ENCODE results near the gene ACOT11.

ACOT11 gene

GRCh38 chr1:54538538-54538937 lies 9.5 kb upstream of the ACOT11 start:
- no peak for DNase-seq

GRCh38 chr1:54540582-54541295 lies 7.3 kb upstream of the ACOT11 start:
- DNase-seq, result no peak

GRCh38 chr1:54542120-54542961 lies 5.7 kb upstream of the ACOT11 start:
- DNase-seq, result no peak

GRCh38 chr1:54542962-54543539 lies 5.0 kb upstream of the ACOT11 start:
- no peak for DNase-seq

- DNase-seq, result no peak
Measured at GRCh38 chr1:54543729-54544496, 4.1 kb upstream of the ACOT11 start.

- no peak for DNase-seq
Measured at GRCh38 chr1:54545916-54546635, 2.0 kb upstream of the ACOT11 start.

GRCh38 chr1:54546651-54547401 lies 1.2 kb upstream of the ACOT11 start:
- no peak for DNase-seq

- DNase-seq, result no peak
Measured at GRCh38 chr1:54548389-54549044, 489 bp downstream of the ACOT11 start.

- no peak for DNase-seq
Measured at GRCh38 chr1:54549181-54549924, 1.3 kb downstream of the ACOT11 start.

GRCh38 chr1:54551891-54552290 lies 3.9 kb downstream of the ACOT11 start:
- DNase-seq, result no peak

GRCh38 chr1:54553602-54554313 lies 5.7 kb downstream of the ACOT11 start:
- no peak for DNase-seq

- DNase-seq, result no peak
Measured at GRCh38 chr1:54556110-54556509, 8.1 kb downstream of the ACOT11 start.

GRCh38 chr1:54557671-54558355 lies 9.8 kb downstream of the ACOT11 start:
- no peak for DNase-seq

- no peak for DNase-seq
Measured at GRCh38 chr1:54558434-54559030, 10.5 kb downstream of the ACOT11 start.

GRCh38 chr1:54559111-54559548 lies 11.1 kb downstream of the ACOT11 start:
- no peak for DNase-seq

- no peak for DNase-seq
Measured at GRCh38 chr1:54559771-54560231, 11.8 kb downstream of the ACOT11 start.

- no peak for DNase-seq
Measured at GRCh38 chr1:54564312-54565112, 16.5 kb downstream of the ACOT11 start.

- DNase-seq, result no peak
Measured at GRCh38 chr1:54565113-54565501, 17.1 kb downstream of the ACOT11 start.
